OCI-LY3 (cell line): Measurements from ENCODE around the gene CARS1.

Source experiments
- CTCF ChIP-seq: fragments of 200-600, 300-600 bp; sonication (generic); IDR thresholded peaks from 2 replicates; pipeline ENCODE4 v1.5.1; 2014; ENCODE audit warnings: antibody characterized with exemption, low read length, low read depth
- EZH2phosphoT487 ChIP-seq: fragments of 200-600 bp; shearing (Covaris generic); IDR thresholded peaks from 2 replicates; pipeline ENCODE4 v1.6.1; 2018; ENCODE audit warnings: antibody characterized with exemption, mixed run types, low read depth

- TF ChIP-seq CTCF = no peak
- no peak for TF ChIP-seq EZH2phosphoT487
Measured at GRCh38 chr11:3002871-3003270, 54.4 kb downstream of the CARS1 start.
